HG03064 (cell line): ENCODE measurements around the gene C3orf22.
"Not testable (repeated sequence)": the region's sequence is repeated elsewhere in the genome, so short reads cannot be mapped to it uniquely, and the experiment has no call there.

Source experiments
- ATAC-seq: cut with Tn5 transposase; IDR thresholded peaks from one replicate; pipeline ENCODE4 v1.9.1; 2021; ENCODE audit warnings: low read depth; ENCODE audit not compliant: unreplicated experiment

The C3orf22 gene

DNA sequence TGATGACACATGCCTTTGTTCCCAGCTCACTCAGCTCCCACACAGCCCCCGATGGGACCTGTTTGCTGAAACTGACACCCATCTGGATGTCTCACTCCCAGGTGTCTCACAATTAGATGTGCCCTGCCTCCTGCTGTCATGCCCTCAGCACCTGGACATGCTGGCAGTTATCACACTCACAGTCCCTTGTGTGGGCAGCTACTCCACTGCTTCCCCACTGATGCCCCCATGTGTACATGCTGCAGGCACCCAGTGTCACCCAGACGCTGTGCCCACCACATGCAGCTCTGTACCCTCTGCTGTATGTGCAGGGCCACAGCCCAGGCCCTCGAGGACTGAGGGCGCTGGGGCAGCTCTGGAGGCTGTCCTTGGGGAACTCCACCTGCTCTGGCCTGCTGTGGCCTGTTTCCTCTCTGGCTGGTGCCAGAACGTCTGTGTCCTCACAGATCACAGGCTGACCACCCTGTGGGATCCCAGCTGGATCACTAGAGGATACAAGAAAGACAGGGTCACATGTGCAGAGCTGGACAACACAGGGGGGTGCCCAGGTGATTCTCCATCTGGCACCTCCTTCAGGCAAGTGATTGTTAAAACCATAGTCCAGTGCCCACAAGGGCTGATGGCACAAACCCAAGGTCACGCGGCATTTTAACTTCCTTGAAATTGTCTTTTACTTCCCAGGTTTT, 14.0 kb downstream of the C3orf22 start:
- no peak for ATAC-seq

DNA sequence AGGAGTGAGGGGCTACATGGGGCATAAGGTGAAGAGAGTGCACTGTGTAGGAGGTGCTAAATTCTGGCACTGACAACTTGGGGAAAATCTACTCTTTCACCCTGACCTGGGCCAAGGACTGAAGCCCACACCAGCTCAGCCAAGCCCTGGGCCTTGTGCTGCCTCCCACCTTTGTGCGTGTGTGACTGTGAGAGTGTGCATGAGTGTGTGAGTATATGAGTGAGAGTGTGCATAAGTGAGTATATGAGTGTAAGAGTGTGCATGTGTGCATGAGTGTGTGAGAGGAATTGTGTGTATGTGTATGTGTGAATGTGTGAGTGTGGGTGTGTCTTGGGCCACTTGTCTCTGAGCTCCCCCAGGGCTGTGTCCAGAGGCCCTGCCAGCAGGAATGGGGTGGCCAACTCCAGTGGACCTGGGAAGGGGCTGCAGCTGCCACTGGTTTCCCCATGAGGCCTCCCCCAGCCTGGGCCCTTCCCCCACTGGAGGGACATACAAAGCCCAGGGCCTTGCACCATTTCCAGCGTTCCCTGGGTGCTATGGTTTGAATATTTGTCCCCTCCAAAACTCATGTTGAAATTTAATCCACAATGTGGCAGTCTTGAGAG, 15.2 kb downstream of the C3orf22 start:
- no peak for ATAC-seq

DNA sequence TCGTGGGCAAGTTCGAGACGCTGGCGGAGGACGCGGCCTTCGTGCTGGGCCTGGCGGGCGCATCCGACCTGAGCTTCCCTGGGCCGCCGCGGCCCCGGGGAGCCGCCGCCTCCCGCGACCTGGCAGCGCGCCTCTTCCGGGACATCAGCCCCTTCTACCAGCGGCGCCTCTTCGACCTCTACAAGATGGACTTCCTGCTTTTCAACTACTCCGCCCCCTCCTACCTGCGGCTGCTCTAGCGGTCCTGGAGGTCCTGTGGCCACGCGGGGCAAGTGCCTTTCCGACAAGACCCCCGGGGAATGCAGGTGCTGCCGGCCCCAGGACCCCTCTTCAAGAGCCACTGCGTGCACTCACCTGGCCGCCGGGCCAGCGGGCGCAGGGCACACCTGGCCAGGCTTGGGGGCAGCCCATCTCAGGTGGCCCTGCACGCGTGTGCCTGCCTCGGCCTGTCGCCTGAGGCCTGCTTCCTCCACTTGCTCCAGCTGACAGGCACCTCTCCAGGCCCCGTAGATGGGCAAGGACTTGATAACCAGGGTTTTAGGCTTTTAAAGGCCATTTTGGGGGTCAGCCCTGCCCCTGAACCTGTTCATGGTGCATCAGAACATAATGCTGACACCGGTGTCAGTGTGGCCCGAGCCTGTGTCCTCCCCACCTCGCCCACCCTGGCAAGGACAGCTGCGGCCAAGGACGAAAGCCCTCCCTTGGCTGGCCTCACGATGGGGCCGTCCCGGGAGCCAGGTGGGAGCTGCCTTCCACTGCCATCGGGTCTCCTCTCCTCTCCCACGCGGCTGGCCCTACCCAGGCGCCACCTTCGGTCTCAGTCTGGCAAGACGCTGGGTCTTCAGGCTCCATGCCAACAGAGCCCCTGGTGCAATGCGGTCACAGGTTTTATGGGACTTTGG, 16.1 kb downstream of the C3orf22 start:
- no peak for ATAC-seq

DNA sequence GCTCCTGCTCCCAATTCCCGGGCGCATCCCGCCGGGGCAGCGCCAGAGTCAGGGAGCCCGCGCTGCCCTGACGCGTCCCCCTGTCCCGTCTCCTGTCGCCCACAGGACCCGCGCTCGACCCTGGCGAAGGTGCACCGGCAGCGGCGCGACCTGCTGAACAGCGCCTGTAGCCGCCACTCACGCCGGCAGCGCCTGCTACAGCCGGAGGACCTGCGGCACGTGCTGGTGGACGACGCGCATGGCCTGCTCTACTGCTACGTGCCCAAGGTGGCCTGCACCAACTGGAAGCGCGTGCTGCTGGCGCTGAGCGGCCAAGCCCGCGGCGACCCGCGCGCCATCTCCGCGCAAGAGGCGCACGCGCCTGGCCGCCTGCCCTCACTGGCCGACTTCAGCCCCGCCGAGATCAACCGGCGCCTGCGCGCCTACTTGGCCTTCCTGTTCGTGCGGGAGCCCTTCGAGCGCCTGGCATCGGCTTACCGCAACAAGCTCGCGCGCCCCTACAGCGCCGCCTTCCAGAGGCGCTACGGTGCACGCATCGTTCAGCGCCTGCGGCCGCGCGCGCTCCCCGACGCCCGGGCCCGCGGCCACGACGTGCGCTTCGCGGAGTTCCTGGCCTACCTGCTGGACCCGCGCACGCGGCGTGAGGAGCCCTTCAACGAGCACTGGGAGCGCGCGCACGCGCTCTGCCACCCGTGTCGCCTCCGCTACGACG, 16.9 kb downstream of the C3orf22 start:
- ATAC-seq = no peak

DNA sequence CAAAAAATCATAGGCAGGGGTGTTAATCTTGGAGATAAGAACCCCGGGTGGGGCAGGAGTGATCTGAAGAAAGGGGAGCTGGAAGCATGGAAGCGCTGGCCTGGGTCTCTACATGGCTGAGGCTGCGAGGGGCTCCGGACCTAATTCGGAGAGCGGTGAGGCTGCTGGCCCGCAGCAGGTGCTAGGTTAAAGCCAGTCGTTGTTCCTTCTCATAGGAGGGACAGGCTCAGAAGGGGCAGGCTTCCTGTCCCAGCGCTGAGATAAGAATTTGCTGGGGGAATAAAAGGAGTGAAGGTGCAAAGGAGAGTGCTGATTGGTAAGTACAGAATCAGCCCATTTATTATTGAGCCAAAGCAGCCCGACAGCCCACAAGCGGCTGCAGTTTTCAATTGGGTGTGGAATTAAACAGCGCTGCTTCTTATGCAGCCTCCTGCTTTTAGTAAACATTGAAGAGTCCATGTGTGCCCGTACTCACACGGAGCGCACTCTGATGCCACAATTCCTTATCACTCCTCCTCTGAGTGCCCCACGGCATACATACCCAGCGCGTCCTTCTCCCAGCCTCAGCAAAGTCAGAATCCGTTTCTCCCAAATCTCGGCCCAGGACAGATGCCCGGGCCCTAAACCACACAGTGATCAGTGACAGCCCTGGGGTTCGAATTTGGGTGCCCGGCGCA, 17.6 kb downstream of the C3orf22 start:
- no peak for ATAC-seq

DNA sequence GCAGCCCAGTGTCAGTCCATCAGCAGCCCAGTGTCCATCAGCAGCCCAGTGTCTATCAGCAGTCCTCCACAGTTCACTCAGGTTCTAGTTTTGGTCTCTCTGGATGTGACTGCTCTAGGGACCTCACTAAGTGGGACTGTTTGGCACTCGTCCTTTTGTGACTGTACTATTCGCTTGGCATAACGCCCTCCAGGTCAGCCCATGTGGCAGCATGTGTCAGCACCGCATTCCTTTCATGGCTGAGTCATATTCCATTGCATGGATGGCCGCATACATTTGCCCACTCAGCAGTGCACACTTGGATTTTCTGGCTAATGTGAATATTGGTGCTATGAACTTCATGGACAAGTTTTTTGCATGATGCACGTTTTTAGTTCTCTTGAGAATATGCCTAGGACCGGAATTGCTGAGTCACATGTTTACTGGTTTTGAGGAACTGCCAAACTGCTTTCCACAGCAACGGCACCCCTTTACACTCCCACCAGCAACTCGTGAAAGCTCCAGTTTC, 18.3 kb downstream of the C3orf22 start:
- no peak for ATAC-seq

DNA sequence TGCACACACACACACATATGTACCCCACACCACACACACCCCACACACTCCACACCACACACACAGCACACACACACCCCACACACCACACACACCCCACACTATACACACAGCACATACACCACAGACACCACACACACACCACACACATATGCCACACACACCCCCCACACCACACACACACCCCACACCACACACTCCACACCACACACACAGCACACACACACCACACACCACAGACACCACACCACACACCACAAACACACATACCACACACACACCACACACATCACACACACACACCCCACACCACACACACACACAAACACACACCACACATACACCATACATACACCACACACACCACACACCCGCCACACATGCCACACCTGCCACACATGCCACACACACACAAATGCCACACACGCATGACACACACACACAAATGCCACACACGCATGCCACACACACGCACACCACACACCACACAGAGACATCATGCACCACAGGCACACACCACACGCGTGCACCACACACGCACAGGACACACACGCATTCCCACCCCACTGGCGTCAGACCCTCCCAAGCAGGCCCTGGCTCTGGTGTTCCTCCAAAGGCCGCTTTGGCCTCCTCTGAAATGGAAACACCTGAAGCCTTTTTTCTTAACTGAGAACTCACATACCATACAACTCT, 19.0 kb downstream of the C3orf22 start:
- no peak for ATAC-seq

DNA sequence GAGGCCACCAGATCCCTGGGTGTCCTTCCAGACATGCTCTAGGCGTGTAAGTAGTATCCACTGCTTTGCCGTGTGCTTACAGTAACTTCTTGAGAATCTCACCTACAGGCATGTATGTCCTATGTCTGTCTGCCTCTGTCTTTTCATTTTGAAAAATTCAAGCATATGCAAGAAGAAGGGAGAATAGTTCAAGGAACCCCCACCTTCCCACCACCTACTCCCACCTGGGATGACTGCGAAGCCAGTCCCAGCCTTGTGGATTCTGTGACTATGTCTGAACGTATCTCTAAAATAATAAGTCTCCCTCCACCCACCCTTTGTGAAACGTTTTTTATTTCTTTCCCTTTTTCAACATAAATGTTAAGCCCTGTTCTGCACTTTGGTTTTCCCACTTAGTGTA, 19.8 kb downstream of the C3orf22 start:
- ATAC-seq = no peak

DNA sequence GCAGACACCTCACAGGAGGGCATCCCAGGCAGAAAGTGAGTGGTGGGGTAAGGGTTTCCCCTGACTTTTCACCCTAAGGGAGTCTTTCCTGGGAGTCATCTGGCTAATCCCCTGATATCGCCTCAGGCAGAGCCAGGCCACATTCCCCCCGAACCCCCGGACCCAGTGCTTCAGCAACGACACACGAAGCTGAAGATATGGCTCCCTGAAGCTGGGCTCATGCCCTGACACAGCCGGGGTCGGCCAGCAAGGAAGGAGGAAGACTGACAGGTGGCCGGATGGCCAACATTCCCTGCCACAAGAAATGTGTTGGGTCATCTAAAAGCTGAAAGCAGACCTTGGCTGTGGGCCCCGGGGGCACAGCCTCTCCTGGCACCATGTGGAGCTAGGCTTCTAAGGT, 20.4 kb downstream of the C3orf22 start:
- ATAC-seq = no peak

DNA sequence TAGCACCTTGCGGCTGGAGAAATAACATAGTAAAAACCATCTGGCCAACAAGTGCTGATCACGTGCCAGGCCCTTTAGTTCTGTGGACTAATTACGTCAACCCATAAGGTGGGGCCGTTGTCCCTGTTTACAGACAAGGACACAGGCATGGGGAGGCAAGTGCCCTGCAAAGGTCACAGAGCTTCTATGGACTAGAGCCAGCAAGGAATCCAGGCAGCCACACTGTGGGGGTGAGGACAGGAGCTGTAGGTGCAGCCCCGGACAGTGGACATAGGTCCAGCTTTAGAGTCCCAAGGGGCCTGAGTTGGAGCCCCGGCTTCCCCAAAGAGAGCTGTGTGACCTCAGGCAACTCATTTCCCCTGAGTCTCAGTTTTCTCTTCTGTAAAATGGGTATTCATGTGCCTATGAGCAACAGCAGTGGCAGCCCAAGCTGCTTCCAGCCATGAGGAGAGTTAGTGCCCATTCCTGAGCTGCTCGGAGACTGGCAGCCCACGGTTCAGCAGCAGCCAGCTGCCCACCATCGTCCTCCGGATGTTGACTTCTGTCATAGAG, 20.9 kb downstream of the C3orf22 start:
- no peak for ATAC-seq

DNA sequence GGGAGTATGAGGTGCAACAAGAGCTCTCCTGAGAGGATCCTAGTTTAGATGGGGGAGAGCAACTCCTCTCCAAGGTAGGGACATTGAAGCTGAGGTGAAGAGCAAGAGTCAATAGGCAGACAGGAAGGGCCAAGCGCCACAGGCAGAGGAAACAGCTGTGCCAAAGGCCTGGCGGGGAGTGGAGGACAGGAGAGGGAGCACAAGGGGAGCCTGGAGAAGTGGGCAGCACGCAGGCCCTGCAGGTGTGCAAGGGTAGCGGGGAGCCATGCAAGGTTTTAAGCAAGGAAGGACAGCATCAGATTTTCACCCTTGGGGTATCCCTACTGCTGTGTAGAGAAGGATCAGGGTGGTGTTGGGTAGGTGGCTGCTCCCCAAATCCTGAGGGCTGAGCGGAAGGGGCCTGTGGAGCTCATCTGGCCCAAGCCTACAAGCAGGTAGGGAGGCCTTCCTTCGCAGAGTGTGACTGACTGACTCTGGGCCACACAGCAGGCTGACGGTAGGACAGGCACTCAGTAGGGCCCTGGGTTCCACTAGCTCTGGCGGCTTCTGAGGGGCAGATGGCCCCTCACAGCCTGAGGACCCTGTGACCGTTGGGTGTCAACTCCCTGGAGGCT, 21.5 kb downstream of the C3orf22 start:
- no peak for ATAC-seq

DNA sequence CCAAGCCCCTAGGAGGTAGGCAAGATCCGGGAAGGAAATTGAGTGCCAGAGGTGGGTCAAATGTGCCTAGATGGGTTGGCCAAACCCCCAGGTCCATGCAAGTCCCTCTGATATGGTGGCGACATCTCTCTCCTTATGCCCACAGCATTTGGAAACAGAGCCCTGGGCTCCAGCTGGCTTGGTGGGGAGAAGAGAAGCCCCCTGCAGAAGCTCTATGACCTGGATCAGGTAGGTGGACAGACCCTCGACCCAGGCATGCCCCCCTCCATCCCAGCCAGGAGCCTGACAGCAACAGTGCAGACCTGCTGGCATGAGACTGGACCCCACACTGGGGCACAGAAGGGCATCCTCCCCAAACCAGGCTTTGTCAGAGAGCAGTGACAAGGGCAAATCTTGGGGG, 22.6 kb downstream of the C3orf22 start:
- ATAC-seq = no peak

DNA sequence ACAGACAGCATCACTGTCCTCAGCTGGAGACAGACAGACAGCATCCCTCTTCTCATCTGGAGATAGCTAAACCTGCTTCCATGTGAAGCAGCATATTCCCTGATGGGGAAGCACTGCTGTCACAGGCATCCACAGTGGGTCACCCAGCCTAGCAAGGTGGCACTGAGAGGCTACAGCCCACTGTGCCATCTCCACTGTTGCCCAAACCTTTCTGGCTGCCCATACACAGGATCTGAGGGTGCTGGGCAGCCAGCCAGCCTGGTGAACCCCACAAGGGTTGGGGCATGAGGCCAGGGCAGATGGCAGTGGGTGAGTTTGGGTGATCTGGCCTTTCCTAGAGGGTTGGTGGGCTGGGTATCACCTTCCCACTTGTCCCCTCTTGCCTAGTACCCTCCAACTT, 23.1 kb downstream of the C3orf22 start:
- no peak for ATAC-seq

DNA sequence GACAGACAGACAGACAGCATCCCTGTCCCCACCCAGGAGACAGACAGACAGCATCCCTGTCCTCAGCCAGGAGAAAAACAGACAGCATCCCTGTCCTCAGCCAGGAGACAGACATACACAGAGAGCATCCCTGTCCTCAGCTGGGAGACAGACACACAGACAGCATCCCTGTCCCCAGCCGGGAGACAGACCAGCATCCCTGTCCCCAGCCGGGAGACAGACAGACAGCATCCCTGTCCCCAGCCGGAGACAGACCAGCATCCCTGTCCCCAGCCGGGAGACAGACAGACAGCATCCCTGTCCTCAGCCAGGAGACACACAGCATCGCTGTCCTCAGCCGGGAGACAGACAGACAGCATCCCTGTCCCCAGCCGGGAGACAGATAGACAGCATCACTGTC, 24.0 kb downstream of the C3orf22 start:
- ATAC-seq = not testable (repeated sequence)

DNA sequence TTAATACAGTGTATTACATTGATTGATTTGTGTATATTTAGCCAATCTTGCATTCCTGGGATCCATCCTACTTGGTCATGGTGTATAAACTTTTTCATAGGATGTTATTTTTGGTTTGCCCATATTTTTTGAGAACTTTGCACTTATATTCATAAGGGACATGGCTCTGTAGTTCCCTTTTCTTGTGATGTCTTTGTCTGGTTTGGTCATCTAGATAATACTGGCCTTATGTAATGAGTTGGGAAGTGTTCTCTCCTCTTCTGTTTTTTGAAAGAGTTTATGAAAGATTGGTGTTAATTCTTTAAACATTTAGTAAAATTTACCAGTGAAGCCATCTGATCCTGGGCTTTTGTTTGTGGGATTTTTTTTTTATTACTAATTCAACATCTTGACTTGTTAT, 25.2 kb downstream of the C3orf22 start:
- no peak for ATAC-seq

DNA sequence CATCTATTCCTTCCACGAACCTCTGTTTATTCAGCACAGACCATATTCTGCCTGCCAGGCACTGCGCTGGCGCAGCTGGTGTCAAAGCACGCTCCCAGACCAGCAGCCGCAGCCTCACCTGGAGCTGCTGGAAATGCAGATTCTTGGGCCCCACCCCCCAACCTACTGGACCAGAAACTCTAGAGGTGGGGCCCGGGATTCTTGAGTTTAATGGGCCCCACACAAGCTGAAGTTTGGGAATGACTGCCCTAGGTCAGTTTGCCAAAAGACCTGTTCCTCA, 27.7 kb downstream of the C3orf22 start:
- ATAC-seq = no peak

DNA sequence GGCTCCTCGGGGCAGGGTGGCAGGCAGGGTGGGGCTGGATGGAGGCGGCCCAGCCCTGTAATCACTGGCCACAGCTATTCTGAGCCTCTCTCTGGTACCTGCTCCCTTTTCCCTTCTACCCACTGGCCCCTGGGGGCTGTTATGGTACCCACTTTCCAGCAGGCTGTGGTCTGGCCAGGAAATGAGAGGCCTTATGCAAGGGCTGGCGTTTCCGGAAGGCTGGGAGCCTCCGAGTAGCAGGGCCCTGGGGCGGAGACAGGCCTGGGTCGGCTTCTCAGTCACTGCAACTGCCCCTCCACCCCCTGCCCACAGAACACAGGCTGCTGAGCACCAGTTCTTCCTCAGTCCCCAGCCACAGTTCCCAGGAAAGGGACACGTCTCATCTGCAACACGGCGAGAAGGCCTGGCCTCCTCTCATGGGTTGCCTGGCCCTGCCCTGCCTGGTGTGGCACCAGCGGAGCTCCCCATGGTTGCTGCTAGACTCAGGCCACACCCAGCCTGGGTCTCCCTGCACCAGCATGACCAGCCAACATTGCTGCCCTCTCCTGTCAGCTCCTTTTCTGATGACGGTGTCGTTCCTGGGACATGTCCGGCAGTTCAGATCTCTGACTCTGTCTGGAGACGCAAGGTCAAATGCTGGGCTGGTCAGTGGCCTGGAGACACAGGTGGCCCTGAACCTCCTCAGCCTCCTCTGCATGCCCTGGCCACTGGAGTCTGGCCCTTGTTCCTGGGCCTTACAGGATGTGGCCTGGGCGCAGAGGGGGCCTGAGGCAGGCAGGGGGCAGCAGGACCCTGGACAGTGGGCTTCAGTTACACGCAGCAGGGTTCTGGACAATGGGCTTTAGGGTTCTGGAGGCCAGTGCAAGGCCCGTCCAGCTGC, 28.3 kb downstream of the C3orf22 start:
- no peak for ATAC-seq

DNA sequence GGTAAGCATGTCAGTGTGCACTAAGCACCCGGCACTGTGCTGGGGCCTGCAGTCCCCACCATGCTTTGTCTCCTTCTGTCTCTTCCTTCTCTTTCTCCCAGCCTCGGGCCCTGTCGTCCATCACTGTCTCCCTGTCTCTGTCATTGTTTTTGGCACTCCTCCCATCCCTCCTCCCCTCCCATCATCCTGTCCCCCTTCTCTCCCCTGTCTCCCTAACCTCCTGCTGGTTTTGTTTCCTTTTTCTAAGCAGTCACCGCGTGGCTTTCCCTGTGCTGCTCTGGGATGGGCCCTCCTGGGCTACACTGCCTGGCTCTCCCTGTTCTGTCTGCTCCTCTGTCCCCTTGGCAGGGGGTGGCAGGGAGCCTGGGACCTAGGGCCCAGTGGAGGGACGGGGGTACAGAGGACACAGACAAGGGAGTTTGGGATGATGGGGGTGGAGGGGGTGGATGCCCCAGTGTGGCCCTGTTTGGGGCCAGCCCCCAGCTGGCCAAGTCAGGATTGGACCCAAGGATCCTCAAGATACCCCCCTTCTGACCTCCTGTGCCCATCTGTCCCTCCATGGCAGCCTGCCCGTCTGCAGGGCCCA, 29.1 kb downstream of the C3orf22 start:
- ATAC-seq = no peak
